NCI-H1105 treated with DMSO at 0.1 percent for 48 hours (cell line): Measurements from ENCODE around the gene NRROS.

Source experiments
- DNase-seq: peaks from one replicate; lab custom pipeline; 2025; lab: John Stamatoyannopoulos, UW

The NRROS gene

DNA sequence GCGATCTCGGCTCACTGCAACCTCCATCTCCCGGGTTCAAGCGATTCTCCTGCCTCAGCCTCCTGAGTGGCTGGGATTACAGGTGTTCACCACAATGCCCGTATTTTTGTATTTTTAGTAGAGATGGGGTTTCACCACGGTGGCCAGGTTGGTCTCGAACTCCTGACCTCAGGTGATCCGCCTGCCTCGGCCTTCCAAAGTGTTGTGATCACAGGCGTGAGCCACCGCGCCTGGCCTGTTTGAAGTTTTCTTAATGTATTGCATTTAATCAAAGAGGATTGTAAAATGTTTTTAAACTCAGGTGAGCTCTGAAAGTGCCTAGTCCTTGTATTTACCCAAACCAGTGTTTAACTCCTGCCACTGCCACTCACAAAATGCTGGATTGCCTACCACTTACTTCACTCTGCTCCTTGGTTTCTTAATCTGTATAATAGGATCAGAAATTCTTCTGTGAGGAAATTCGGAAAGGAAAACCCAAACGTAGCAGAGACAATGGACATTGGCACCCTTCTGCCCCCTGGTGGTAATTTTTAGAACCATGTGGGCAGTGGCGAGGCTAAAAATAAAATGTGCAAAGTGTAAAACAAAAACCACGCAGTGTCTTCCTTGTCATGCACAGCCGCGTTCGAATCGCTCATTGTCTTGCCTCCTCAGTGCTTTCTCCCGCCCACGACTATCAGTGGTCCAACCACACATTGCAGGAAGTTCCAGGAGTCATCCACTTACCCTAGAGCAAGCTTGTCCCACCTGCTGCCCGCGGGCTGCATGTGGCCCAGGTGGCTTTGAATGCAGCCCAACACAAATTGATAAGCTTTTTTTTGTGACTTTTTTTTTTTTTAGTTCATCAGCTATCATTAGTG is 45.3 kb downstream of the NRROS start:
- peak; percentile 77 for DNase-seq

DNA sequence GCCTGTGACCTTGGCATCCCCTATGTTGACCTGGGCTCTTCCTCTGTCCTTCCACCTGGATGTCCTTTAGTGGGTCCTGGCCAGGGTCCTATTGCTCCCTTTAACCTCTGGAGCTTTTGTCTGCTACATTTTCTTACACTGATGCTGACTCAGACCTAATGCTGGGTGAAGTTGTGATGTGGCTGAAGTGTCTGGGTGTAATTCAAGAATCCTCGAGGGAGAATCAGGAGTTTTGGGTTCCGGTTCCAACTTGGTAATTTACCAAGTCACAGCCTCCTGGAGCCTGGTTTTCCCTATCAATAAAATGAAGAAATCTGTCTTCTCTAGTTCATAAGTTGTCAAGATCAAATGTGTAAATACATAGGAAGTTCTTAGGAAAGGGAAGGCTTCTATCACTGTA is 46.9 kb downstream of the NRROS start:
- DNase-seq = no peak

DNA sequence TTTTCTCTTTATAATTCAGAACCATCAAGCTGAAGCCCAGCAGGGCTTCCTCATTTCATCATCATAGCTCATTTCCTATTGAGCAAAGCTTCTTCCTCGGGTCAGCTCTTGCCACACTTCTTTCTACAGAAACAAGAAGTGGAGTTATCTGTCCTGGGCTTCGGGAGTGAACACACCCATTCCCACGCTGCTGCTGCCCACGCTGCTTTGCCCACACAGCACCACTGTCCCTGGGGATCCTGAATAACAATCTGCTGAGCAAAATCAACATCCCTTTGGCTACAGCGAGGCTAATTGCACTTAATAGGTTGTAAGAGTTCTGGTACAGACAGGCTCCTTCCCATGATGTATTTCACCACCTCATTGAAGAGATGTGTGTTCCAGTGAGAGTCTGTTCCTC is 48.9 kb downstream of the NRROS start:
- peak; percentile 22 for DNase-seq

DNA sequence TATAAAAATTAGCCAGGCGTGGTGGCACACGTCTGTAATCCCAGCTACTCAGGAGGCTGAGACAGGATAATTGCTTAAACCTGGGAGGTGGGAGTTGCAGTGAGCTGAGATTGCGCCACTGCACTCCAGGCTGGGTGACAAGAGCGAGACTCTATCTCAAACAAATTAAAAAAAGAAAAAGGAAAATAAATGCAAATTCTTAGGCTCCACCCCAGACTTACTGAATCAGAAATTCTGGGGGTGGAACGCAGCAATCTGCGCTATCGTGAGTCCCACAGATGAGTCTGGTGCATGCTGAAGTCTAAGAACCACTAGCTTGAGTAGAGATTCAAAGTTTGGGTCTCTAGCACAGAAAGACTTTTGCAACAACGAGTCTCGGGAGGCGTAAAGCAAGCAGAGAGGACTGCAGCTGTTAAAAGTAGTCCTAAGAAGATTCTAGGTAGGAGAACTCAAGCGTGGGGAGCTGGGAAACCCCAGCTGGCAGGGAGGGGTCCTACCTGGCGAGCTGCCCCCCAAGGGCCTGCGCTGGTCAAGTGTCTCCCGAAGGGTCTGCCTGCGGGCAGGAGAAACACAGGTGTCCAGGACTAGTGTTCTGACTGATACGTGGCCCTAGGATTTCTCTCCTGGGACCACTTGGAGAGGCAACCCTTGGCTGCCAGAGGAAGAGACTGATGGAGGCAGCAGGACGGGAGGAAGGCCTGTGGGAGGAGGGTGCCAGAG is 50.6 kb downstream of the NRROS start:
- DNase-seq = no peak

DNA sequence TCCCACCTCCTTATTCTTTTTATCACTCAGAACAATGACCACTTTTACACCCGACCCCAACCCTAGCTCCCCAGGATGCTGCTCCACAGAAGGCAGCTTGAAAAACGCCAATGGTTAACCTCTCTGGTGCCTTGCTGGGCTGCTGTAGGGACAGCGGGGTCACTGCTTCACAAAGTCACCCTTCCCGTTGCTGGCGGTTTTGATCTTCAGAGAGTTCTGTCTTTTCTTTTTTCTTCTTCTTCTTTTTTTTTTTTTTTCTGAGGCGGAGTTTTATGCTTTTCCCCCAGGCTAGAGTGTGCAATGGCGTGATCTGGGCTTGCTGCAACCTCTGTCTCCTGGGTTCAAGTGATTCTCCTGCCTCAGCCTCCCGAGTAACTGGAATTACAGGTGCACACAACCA is 51.9 kb downstream of the NRROS start:
- DNase-seq = no peak

DNA sequence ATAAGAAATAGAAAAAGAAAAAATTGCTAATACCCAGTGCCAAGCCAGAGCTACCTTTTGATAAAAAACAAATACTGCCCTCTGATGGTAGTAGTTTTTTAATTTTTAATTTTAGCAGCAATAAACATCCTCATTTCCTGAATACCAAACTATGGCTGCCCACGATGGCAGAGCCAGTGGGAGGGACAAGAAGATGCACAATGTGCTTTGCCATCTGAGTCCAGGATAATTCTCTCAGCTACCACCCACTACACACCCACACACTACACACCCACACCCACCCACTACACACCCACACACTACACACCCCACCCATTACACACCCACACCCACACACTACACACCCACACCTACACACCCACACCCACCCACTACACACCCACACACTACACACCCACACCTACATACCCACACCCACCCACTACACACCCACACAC is 54.7 kb downstream of the NRROS start:
- peak; percentile 7 for DNase-seq

DNA sequence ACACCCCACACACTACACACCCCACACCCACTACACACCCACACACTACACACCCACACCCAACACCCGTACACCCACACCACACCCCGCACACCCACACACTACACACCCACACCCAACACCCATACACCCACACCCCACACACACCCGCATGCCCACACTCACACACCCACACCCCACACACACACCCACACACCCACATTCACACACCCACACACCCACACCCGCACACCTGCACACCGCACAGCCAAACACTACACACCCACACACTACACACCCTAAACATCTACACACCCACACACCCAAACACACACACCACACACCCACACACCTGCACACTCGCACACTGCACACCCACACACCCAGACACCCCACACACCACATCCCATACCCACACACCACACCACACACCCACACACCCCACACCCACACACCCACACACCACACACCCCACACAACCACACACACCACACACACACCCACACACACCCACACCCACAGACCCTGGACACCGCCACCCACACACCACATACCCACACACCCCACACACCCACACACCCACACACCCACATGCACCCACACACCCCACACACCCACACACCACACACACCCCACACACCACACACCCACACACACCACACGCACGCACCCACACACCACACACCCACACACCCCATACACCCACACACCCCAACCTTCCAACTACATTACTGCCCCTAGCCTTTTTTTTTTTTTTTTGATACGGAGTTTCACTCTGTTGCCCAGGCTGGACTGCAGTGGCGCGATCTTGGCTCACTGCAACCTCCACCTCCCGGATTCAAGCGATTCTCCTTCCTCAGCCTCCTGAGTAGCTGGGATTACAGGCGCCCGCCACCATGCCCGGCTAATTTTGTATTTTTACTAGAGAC is 55.7 kb downstream of the NRROS start:
- DNase-seq = no peak

DNA sequence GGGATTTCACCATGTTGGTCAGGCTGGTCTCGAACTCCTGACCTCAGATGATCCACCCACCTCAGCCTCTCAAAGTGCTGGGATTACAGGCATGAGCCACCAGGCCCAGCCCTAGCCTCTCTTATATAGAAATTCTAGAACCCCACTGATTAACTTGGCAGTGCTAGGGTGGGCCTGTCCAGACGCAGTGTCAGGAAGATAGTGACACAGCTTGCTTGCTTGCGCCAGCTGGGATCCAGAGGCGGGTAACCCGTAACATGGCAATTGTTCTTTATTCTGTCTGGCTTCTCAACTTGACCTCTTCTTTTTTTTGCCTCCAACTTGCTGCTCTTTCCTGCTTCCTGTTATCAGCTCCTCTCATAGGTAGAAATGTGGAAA is 56.3 kb downstream of the NRROS start:
- no peak for DNase-seq

DNA sequence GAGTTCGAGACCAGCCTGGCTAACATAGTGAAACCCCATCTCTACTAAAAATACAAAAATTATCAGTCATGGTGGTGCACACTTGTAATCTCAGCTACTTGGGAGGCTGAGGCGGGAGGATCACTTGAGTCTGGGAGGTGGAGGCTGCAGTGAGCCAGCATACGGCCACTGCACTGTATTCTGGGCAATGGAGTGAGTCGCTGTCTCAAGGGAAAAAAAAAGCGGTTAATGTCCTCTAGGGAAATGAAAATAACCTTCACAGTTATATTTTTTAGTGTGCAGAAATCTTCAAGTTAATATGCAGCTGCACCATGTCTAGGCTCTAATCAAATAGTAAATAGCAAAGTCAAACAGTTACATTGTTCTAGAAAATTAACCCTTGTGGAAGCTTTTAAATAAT is 57.8 kb downstream of the NRROS start:
- DNase-seq = no peak

DNA sequence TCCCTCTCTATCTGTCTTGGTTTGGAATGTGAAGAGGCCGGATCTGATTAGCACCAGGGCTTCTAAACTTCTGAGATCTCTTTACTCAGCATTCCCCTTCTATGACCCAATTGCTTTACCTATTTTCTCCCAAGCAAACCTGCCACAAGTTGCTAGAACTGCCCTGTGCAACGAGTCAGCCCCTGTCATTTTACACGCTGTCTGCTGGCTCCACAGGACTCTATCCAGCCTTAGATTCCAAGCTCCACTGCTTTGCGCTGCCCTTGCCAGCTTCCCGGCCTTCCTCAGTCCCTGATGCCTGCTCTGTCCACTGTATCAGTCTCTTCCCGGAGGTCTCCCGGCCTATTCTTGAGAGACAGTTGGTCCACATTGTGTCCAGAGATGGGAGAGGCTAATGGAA is 60.3 kb downstream of the NRROS start:
- DNase-seq = no peak

DNA sequence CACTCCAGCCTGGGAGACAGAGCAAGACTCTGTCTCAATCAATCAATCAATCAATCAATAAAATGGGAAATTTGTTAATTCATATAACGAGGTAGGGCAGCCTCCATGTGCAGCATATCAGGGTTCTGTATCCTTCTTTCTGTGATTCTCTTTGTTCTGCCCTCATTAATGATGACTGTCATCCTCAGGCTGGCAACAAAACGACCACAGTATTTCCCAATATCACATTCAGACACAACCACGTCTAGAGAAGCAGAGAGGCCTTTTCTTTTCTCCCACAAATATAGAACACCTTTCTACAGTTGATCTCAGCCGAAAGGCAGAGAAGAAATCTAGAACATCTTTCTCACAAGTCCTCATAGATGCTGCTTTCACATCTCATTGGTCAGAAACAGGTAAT is 61.3 kb downstream of the NRROS start:
- no peak for DNase-seq

DNA sequence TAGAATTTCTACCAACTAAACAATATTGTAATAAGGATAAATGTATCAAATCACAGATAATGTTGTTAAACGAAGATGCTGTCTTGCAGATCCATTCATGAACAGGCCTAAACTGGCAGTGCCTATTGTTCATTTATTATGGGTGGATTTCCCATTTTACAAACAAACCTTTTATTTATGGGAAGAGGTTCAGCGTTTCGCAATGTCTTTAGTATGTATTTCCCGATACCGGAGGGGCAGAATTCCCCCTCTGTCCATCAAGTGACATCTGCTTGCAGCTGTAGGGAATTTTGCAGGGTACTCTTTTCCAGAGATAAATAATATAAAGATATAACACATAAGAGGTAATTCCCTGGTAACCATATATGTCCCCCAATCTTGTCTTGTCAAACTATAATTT is 66.8 kb downstream of the NRROS start:
- no peak for DNase-seq

DNA sequence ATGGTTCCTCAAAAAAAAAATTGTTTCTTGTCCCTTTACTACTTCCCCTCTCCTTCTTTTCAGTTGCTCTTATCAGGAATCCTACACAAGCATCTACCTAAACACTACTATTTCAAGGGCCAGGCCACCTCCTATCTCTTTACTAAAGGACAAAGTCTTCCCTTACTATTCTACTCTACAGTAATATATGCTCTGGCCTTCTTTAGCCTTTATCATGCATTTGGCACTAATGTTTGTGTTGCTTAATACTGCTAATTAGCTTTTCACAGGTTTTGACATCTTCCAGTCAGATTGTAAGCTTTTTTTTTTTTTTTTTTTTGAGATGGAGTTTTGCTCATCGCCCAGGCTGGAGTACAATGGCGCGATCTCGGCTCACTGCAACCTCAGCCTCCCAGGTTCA is 67.2 kb downstream of the NRROS start:
- DNase-seq = no peak

DNA sequence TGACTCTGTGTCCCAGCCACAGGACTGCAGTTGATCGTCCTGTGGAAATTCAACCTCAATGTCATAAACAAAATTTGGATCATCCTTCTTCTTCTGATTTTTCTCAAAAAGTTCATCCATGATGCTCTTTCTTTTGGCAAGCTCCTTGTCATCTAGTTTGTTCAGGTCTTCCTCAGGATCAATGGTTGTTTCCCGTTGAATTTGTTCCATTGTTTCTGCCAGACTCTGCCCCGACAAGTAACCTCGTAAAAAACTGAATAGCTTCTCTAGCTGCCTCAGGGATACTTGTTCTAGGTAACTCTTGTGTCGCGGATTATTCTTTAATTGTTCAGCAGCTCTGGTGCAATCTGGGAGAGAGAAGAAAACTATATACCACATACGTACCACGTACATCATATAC is 68.1 kb downstream of the NRROS start:
- no peak for DNase-seq

DNA sequence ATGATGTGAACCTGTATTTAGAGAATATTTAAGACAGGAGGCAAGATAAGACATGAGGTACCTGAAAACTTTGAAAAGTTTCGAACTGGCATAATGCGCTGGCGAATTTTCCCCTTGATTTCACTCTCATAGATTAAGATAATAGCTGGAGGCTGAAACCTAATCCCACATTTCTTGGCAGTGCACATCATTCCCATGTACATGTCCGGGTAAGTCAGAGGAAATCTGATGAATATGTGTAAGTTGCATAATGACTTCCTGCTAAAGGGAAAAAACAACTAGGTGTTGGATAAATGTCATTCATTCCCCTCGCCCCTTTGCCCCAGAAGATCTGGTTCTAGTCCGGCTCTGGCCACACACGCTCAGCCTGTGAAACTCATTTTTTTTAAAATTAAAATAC is 69.0 kb downstream of the NRROS start:
- DNase-seq = no peak
